OCI-LY3 (cell line): ENCODE results near the gene H1-8.
A peak's percentile ranks its signal among the peaks of the same experiment; 100 is the strongest.

Experiments used
- H2AFZ ChIP-seq: fragments of 200-600, 300-600 bp; shearing (Covaris generic); 2 replicates; pipeline ENCODE4 v1.6.0; 2014; ENCODE audit warnings: antibody characterized with exemption, low read depth, low read length
- H3K27ac ChIP-seq: fragments of 200-600, 300-600 bp; sonication (generic); 2 replicates; pipeline ENCODE4 v1.5.1; 2014; ENCODE audit warnings: mild to moderate bottlenecking, low read length, moderate library complexity, mixed read lengths
- H3K27me3 ChIP-seq: fragments of 200-600, 300-600 bp; sonication (generic); 2 replicates; pipeline ENCODE4 v1.6.1; 2014; ENCODE audit warnings: low read depth, low read length, mixed read lengths
- H3K36me3 ChIP-seq: fragments of 200-600, 300-600 bp; sonication (generic); replicated peaks from 2 replicates; pipeline ENCODE3; 2014; ENCODE audit warnings: low read depth, low read length, mixed read lengths
- H3K4me1 ChIP-seq: fragments of 300-600, 200-600 bp; sonication (generic); 2 replicates; pipeline ENCODE4 v1.6.1; 2014; ENCODE audit warnings: low read length, mixed read lengths
- H3K4me2 ChIP-seq: fragments of 200-600, 300-600 bp; sonication (generic); 2 replicates; pipeline ENCODE4 v1.6.1; 2014; ENCODE audit warnings: low read length, mixed read lengths
- H3K4me3 ChIP-seq: fragments of 300-600, 200-600 bp; sonication (generic); 2 replicates; pipeline ENCODE4 v1.5.1; 2014; ENCODE audit warnings: antibody characterized with exemption, mild to moderate bottlenecking, low read length, moderate library complexity
- H3K79me2 ChIP-seq: fragments of 300-600, 200-600 bp; shearing (Covaris generic); 2 replicates; pipeline ENCODE4 v1.6.1; 2014; ENCODE audit warnings: mild to moderate bottlenecking, low read length, mixed read lengths
- H3K9ac ChIP-seq: fragments of 300-600, 200-600 bp; shearing (Covaris generic); 2 replicates; pipeline ENCODE4 v1.6.0; 2014; ENCODE audit warnings: mild to moderate bottlenecking, low read length, moderate library complexity
- H3K9me3 ChIP-seq: fragments of 200-600, 300-600 bp; shearing (Covaris generic); 2 replicates; pipeline ENCODE4 v1.6.1; 2014; ENCODE audit warnings: low read length, mixed read lengths; ENCODE audit not compliant: insufficient read depth
- H4K20me1 ChIP-seq: fragments of 200-600, 300-600 bp; sonication (generic); 2 replicates; pipeline ENCODE4 v1.6.1; 2016; ENCODE audit warnings: low read length, mixed read lengths; ENCODE audit not compliant: insufficient read depth
- EZH2phosphoT487 ChIP-seq: fragments of 200-600 bp; shearing (Covaris generic); IDR thresholded peaks from 2 replicates; pipeline ENCODE4 v1.6.1; 2018; ENCODE audit warnings: antibody characterized with exemption, mixed run types, low read depth
- TF ChIP-seq, protein P1 (sequence below): fragments of 200-600, 300-600 bp; sonication (generic); IDR thresholded peaks from 2 replicates; pipeline ENCODE4 v1.5.1; 2014; ENCODE audit warnings: antibody characterized with exemption, low read length, low read depth

Gene H1-8

DNA sequence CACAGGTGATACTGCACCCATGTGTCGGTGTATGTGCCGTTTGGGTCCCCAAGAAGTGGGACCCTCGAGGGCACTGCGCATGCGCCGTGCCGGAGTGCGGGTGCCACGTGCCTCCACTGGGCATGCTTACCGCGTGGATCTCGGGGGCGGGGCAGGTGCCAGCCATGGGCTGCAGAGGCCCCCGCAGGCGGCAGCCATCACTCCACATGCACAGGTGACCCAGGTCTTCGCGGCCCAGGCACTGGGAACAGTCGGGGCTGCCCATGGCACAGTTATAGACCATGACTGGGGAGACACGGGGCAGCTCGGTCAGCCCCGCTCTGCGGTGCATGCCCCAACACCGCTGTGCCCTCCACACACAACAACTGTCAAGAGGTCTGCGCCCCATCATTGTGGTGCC lies 31.2 kb downstream of the H1-8 start:
- Histone ChIP-seq H3K9me3 (no peaks in the 10 kb centered on the region), H4K20me1 (no peaks in the 10 kb centered on the region), H3K4me1 (peaks cover 28% of the 10 kb centered on the region), H3K4me2 (no peak overlapping the region), H3K27me3 (no peaks in the 10 kb centered on the region), H3K4me3 (no peak overlapping the region), H3K9ac (no peak overlapping the region), H2AFZ (no peak overlapping the region), H3K79me2 (no peaks in the 10 kb centered on the region), H3K27ac (no peak overlapping the region), H3K36me3 (no peaks in the 10 kb centered on the region)
- TF ChIP-seq, protein P1, sequence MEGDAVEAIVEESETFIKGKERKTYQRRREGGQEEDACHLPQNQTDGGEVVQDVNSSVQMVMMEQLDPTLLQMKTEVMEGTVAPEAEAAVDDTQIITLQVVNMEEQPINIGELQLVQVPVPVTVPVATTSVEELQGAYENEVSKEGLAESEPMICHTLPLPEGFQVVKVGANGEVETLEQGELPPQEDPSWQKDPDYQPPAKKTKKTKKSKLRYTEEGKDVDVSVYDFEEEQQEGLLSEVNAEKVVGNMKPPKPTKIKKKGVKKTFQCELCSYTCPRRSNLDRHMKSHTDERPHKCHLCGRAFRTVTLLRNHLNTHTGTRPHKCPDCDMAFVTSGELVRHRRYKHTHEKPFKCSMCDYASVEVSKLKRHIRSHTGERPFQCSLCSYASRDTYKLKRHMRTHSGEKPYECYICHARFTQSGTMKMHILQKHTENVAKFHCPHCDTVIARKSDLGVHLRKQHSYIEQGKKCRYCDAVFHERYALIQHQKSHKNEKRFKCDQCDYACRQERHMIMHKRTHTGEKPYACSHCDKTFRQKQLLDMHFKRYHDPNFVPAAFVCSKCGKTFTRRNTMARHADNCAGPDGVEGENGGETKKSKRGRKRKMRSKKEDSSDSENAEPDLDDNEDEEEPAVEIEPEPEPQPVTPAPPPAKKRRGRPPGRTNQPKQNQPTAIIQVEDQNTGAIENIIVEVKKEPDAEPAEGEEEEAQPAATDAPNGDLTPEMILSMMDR, result no peak

DNA sequence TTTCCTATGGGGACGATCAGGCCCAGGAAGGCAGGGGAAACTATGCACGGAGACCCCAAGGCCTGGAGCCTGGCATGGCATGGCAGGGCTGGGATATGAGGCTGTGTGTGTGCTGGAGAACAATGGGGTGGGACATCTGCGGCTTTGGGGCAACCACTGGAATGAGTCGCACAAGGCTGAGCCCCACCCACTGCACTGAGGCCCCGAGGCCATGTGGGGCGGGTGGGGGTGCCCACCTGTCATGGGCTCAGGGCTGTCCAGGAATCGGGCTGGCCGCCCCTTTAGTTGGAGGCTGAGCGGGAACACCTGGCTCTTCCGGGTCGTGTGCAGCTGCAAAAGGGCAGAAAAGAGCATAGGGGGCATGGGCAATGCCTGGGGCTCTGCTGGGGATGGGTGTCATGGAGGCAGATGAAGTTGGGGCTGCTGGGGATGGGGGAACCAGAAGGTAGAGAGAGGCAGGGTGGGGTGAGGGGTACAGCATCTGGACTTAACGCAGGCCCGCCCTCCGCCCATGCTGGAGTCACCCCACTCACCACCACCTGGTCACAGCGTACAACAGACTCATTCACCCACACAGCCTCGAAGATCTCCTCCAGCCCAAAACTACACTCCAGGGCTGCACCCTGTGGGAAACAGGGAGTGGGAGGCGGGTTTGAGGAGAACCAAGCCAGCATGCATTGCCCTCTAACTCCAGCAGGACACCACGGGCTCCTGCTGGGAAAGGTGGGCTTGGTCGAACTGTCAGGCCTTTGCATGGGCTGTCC lies 32.4 kb downstream of the H1-8 start:
- Histone ChIP-seq H3K4me1 (peaks cover 28% of the 10 kb centered on the region), H3K27ac (no peak overlapping the region), H3K9ac (no peak overlapping the region), H2AFZ (no peak overlapping the region), H3K9me3 (no peaks in the 10 kb centered on the region), H3K36me3 (no peaks in the 10 kb centered on the region), H3K4me2 (no peak overlapping the region), H3K27me3 (no peaks in the 10 kb centered on the region), H4K20me1 (no peaks in the 10 kb centered on the region), H3K79me2 (no peaks in the 10 kb centered on the region), H3K4me3 (no peak overlapping the region)
- TF ChIP-seq EZH2phosphoT487, result no peak
- TF ChIP-seq, protein P1, result no peak

DNA sequence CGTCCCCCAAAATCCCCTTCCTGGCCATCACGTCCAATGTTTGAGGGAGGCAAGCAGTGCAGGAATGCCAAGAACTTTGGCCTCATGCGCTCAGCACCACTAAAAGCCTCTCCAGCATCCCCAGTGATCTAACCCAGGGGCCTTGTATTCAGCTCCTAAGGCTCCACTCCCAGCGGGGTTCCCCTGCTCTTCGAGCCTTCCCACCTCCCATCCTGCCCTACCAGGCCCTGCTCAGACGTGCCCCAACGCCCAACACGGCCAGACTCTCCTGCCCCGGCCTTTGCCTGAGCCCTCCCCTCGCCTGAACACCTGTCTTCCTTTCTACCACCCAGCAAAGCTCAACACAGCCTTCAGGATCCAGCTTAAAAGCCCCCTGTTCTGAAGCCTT lies 33.0 kb downstream of the H1-8 start:
- H3K4me1 ChIP-seq, result peaks cover 28% of the 10 kb centered on the region
- no peak overlapping the region for H3K9ac ChIP-seq
- H3K36me3 ChIP-seq, result no peaks in the 10 kb centered on the region
- H3K79me2 ChIP-seq, result no peaks in the 10 kb centered on the region
- no peak for TF ChIP-seq EZH2phosphoT487
- TF ChIP-seq, protein P1, result no peak
- H3K27me3 ChIP-seq, result no peaks in the 10 kb centered on the region
- H3K4me2 ChIP-seq, result no peak overlapping the region
- H3K9me3 ChIP-seq, result no peaks in the 10 kb centered on the region
- no peak overlapping the region for H3K27ac ChIP-seq
- H3K4me3 ChIP-seq, result no peak overlapping the region
- no peak overlapping the region; the same call in 1 of the 2 replicates for H2AFZ ChIP-seq
- H4K20me1 ChIP-seq, result no peaks in the 10 kb centered on the region

DNA sequence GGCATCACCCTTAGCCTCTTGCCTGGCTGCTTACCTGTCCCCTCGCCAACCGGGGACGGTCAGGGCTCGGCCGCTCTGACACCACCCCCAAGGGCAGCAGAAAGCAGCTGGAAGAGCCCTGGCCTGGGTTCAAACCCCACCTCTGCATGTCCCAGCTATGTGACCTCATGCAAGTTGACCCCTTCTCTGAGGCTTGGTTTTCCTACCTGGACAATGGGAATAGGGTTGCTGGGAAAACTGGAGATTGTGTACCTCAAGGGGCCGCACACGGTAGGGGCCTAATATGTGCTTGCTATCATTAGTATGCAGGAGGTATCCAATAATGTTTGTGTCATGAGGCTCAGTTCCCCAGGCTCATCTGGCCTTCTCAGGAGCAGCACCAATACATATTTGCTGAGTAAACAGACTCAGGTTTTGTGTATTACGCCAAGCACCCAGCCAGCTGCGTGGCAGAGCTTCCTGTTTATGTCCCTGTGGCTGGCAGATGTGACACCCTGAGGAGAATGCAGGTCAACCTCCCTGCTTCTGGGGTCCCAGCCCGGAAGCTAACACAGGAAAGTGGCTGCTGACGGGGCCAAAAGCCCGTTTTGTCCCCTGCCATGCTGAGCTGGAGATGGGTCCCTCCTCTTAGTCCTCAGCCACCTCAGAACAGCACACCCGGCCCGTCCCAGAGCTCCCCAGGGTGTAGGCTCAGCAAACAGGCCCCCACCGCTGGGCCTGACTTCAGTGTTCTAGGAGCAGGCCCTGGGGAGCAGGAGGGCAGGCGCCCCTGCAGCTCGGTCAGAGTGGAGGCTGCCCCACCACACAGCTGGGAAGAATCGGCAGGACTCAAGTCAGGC lies 33.8 kb downstream of the H1-8 start:
- peaks cover 28% of the 10 kb centered on the region for H3K4me1 ChIP-seq
- H3K36me3 ChIP-seq, result no peaks in the 10 kb centered on the region
- TF ChIP-seq, protein P1, result no peak
- TF ChIP-seq EZH2phosphoT487, result no peak
- peak overlapping the region; percentile 28 for H3K9ac ChIP-seq
- no peaks in the 10 kb centered on the region for H4K20me1 ChIP-seq
- no peaks in the 10 kb centered on the region for H3K27me3 ChIP-seq
- peak overlapping the region; percentile 18 for H3K4me2 ChIP-seq
- H3K79me2 ChIP-seq, result no peaks in the 10 kb centered on the region
- H3K9me3 ChIP-seq, result no peaks in the 10 kb centered on the region
- H2AFZ ChIP-seq, result peak overlapping the region; percentile 84
- peak overlapping the region; percentile 27 for H3K27ac ChIP-seq
- no peak overlapping the region for H3K4me3 ChIP-seq
